ENCODE measurements around the gene PKDCC. TPM values are rescaled to one million over a fixed set of nuclear protein-coding genes. Genes with fewer than 3 reads are reported as not detected.

Gene PKDCC
- total and polyA plus RNA-seq, 8 donors: 8.1 to 60.9 (median 24.5) TPM

DNA sequence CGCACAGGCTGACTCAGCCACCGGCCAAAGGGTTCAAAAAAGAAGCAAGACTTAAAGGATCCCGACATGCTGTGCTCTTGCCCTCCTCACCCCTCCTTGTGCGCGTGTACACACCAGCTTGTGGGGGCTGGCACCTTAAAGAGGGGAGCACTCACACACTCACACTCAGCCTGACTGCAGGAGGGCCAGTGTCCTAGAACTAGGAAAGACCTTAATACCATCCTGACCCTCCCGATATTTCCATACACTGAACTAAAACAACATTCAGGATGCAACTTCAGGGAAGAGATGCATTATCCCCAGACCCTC, 5.6 kb downstream of the PKDCC start:
- no peak for TF ChIP-seq CTCF (IDR thresholded peaks at IDR 0.05)
- H3K4me1 ChIP-seq: peaks cover 0 to 5% (median 4%) of the 10 kb centered on the region in 3 donors
- peaks cover 0 to 11% (median 0%) of the 10 kb centered on the region in 3 donors for H3K36me3 ChIP-seq
- no peaks in the 10 kb centered on the region for H3K27me3 ChIP-seq
- DNase-seq (no peak), ATAC-seq (no peak), FAIRE-seq (no peak)
- no peaks in the 10 kb centered on the region for H3K9me3 ChIP-seq
- WGBS, 2 donors: 73 to 79% methylated on average over 5 to 6 of the region's 6 CpGs
- intact Hi-C loops (cut with DNase I): no loop called here
- no peak overlapping the region for H3K4me3 ChIP-seq
- peak overlapping the region in 2 of 4 donors; percentile 9 to 75 for H3K27ac ChIP-seq

DNA sequence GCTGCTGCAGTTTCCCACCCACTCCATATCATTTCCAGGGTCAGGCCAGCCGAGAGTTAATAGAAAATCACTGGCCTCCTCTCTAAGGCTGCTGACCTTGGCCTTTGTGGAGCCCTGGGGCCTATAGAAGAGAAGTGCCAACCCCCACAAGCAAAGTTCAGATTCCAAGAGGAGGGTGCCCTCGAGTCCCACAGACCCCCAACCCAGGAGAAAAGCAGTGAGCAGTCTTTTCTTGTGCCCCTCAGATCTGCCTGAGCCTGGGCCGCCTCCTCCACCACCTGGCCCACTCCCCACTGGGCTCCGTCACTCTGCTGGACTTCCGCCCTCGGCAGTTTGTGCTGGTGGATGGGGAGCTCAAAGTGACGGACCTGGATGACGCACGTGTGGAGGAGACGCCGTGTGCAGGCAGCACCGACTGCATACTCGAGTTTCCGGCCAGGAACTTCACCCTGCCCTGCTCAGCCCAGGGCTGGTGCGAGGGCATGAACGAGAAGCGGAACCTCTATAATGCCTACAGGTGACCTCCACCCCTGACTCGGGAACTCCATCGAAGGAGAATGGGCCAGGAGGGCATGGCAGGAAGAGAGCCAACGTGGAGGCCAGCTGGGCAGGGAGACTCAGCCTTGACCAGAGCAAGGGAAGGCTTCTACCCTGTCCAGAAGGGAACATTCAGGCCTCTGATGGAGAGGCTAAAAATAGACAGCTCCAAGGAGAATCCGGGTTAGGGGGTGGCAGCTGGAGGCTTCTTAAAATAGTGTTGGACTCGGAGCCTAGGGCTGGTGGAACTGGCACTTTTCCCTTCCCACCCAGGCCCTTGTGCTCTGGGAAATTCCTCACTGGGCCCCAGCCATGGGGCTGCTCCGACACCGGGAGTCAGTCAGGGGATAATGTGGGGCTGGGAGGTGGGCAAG, 6.2 kb downstream of the PKDCC start:
- ATAC-seq: no peak
- Histone ChIP-seq H3K27ac (peak overlapping the region; percentile 13 to 81 (median 54)), H3K9me3 (no peaks in the 10 kb centered on the region), H3K4me1 (peaks cover 0 to 5% (median 4%) of the 10 kb centered on the region in 3 donors), H3K36me3 (peaks cover 0 to 11% (median 0%) of the 10 kb centered on the region in 3 donors), H3K4me3 (no peak overlapping the region), H3K27me3 (no peaks in the 10 kb centered on the region)
- WGBS, 2 donors: 77 to 82% methylated on average over 24 of the region's 24 CpGs
- no peak for TF ChIP-seq CTCF (IDR thresholded peaks at IDR 0.05)
- DNase-seq: no peak
- intact Hi-C loops (cut with DNase I): no loop called here
- no peak for FAIRE-seq

DNA sequence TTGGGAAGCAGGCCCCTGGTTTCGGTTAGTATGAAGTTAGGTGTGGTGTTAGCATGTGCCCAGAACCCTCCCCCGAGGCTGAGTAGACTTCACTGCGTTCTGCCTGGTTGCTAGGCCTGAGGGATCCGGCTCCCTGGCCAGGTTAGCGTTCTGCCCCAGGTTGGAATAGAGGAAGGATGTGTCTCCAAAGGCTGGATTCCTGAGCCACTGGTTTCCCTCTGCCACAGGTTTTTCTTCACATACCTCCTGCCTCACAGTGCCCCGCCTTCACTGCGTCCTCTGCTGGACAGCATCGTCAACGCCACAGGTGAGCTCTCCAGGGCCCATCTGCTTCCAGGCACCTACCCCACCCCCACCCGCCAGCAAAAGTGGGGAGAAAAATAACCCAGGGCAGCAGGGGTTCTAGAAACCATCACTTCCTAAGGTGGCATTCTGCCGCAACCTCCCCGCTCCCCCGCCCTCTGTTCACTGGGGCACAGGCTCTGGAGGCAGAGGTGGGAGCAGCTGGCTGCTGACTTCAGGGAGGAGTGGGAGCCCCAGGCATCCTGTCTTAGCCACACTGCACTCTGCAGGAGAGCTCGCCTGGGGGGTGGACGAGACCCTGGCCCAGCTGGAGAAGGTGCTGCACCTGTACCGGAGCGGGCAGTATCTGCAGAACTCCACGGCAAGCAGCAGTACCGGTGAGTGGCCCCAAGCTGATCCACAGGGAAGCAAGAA, 7.1 kb downstream of the PKDCC start:
- Histone ChIP-seq H3K27me3 (no peaks in the 10 kb centered on the region), H3K9me3 (no peaks in the 10 kb centered on the region), H3K4me1 (peaks cover 0 to 5% (median 4%) of the 10 kb centered on the region in 3 donors), H3K36me3 (peaks cover 0 to 11% (median 0%) of the 10 kb centered on the region in 3 donors), H3K27ac (peak overlapping the region; percentile 13 to 81 (median 55)), H3K4me3 (no peak overlapping the region)
- DNase-seq (peak in 2 of 6 donors; percentile 36 to 44), FAIRE-seq (no peak), ATAC-seq (peak; percentile 38 to 59 (median 46))
- WGBS, 2 donors: 75 to 79% methylated on average over 19 of the region's 19 CpGs
- TF ChIP-seq CTCF (IDR thresholded peaks at IDR 0.05): no peak
- intact Hi-C loops (cut with DNase I): no loop called here

DNA sequence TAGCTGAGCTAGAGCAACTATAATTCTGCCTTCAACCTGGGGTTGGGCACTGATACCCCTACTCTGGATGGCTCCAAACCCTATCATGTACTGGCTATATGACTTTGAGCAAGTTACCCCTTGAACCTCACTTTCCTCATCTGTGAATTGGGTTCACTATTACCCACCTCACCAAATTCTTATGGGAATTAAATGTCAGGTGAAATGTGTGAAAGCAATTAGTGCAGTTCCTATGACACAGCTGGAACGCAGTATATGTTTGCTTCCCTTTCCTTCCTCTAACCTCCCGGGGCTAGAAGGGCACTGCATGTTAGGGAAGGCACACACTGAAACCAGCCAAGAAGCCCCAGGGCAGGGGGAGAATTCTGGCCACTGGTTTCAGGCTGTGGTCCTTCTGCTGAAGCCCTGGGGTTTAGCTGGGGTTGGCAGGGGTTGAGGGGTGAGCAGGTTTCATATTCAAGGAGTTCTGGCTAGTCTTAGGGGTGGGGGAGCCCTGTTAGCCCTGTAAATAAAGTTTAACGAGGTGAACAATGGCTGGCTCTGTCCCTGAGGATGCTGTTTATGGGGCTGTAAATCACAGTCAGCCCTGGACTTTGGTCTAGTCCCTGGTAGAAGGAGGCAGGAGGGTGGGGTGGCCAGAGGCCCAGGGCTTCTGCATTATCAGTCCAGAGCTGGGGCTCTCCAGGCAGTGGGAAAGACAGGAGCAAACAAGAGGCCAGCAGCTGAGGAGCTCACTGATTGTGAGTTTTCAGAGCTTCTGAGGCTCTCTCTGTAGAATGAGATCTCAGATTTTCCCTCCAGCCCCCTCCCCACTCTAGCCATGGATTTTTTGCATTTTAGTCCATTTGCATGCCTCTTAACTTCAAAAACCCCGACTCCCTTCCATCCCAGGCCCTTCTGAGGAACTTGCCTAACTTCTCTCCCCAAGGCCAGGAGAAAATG, 8.0 kb downstream of the PKDCC start:
- Histone ChIP-seq H3K9me3 (no peaks in the 10 kb centered on the region), H3K36me3 (peaks cover 0 to 11% (median 0%) of the 10 kb centered on the region in 3 donors), H3K4me3 (no peak overlapping the region), H3K4me1 (peaks cover 0 to 5% (median 4%) of the 10 kb centered on the region in 3 donors), H3K27me3 (no peaks in the 10 kb centered on the region), H3K27ac (peak overlapping the region; percentile 9 to 81 (median 55))
- DNase-seq (peak in 4 of 6 donors; percentile 39 to 60 (median 48)), ATAC-seq (peak; percentile 62 to 82 (median 70)), FAIRE-seq (no peak)
- intact Hi-C loops (cut with DNase I): no loop called here
- WGBS, 2 donors: 52 to 57% methylated on average over 4 of the region's 4 CpGs
- TF ChIP-seq CTCF (IDR thresholded peaks at IDR 0.05): no peak
